NOMO-1 (cell line): Measurements from ENCODE around the gene DPF3.
"Not testable (repeated sequence)": the region's sequence is repeated elsewhere in the genome, so short reads cannot be mapped to it uniquely, and the experiment has no call there.

Experiments
- DNase-seq, 2 experiments: peaks; one replicate each; lab custom pipeline; 2025; ENCODE audit not compliant: unreplicated experiment in 2 of 2; lab: John Stamatoyannopoulos, UW

Gene DPF3

GRCh38 chr14:72776701-72777261 is 117.1 kb downstream of the DPF3 start:
- DNase-seq = no peak

GRCh38 chr14:72775923-72776554 is 117.9 kb downstream of the DPF3 start:
- DNase-seq = no peak

- no peak for DNase-seq
These were observed 118.8 kb downstream of the DPF3 start for GRCh38 chr14:72774894-72775620.

GRCh38 chr14:72774141-72774540 is 119.8 kb downstream of the DPF3 start:
- DNase-seq = no peak

DNA sequence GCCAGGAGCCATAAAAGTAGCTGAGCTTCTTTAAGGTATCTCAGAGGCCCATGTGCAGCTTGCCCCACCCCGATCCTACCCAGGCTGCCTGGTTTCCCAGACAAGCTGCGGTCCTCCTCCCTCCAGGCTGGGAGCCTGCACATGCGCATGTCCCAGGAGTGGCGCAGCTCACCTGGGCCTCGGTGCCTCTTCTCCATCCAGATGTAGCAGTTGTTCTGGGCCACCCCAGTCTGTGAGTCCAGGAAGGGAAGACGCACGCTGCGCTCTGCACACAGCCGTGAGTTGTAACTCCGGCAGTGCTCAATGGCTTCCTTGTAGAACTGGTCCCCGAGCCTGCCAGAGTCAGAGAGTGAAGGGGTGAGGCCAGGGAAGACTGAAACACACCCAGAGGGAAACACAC is 122.3 kb downstream of the DPF3 start:
- no peak for DNase-seq

DNA sequence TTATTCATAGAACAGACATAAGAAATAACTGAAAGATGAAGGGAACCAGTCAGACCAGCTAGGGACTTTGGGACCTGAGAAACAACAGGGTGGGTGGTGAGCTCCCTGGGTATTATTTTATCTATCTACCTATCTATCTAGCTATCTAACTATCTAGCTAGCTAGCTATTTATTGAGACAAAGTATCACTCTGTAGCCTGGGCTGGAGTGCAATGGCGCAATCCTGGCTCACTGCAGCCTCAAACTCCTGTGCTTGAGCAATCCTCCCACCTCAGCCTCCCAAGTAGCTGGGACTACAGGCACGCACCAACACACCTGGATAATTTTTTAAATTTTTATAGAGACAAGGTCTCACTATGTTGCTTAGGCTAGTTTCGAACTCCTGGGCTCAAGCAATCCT is 127.6 kb downstream of the DPF3 start:
- DNase-seq = no peak

DNA sequence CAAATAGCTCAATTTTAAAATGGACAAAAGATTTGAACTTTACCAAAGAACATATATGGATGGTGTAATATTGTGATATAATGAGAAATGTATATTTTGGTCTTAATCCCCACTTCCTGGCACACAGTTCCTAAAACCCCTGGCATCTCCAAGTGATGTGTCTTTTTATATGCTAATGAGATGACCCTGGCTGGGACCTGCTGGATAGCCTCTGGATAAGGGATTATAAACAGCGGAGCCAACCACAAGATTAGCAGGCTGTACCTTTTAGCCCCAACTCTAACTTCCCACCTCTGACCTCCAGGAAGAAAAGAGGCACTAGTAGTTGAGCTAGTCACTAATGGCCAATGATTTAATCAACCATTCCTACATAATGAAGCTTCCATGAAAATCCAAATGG is 130.0 kb downstream of the DPF3 start:
- DNase-seq = no peak

GRCh38 chr14:72759670-72760069 is 134.2 kb downstream of the DPF3 start:
- DNase-seq = no peak

DNA sequence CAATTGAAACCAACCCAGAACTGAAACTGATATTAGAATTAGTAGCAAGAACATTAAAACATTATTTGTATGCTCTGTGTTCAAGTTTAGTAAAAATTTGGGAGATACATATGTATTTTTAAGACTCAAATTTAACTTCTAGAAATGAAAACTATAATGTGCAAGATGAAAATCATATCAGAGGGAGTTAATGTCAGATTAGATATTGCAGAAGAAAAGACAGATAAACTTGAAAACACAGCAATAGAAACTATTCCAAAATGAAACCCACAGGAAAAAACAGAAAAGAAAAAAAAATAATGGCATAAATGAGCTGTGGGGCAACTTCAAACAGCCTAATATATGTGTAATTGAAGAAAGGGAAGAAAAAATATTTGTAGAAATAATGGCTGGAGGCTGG is 134.9 kb downstream of the DPF3 start:
- DNase-seq = no peak

DNA sequence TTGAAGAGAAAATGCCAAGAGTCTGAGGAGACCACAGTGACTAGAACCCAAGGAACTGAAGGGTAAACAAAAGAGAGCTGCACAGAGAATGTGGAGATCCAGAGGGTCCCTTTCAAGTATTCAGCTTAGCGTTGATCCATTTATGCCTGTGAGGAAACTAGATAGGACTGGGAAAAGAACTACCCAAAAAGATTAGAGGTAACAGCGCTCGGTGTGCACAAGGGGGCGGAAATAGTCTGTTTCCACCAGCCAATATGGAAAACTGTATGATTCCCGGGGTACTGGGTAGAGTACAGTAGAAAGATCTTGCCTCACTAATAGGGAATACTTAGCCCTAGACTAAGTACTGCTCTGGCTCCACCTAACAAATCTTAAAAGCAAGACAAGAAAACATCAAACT is 135.5 kb downstream of the DPF3 start:
- DNase-seq = no peak

- DNase-seq = no peak
These were observed 136.9 kb downstream of the DPF3 start for GRCh38 chr14:72756967-72757366.

- no peak for DNase-seq
These were observed 138.1 kb downstream of the DPF3 start for GRCh38 chr14:72755766-72756165.

DNA sequence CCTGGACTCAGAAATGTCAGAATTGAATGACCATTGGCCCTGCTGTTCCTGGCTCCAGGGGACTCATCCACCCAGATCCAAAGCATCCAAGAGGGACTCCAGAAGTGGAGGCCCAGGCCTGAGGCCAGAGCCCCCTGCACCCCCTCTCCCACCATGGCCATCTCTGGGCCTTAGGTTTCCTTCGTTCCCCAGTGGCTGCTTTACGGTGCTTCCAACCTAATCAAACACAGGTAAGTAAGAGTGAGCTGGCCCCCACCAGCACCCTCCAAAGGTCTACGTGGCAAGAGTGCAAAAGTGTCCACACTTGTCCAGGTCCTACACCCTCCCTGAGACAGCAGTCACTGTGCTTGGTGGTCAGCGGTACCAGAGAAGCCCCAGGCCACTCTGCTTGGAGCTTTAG is 139.0 kb downstream of the DPF3 start:
- no peak for DNase-seq

GRCh38 chr14:72753879-72754400 is 140.0 kb downstream of the DPF3 start:
- no peak for DNase-seq

GRCh38 chr14:72753044-72753710 is 140.7 kb downstream of the DPF3 start:
- DNase-seq = no peak

GRCh38 chr14:72752034-72752412 is 141.9 kb downstream of the DPF3 start:
- DNase-seq = no peak

DNA sequence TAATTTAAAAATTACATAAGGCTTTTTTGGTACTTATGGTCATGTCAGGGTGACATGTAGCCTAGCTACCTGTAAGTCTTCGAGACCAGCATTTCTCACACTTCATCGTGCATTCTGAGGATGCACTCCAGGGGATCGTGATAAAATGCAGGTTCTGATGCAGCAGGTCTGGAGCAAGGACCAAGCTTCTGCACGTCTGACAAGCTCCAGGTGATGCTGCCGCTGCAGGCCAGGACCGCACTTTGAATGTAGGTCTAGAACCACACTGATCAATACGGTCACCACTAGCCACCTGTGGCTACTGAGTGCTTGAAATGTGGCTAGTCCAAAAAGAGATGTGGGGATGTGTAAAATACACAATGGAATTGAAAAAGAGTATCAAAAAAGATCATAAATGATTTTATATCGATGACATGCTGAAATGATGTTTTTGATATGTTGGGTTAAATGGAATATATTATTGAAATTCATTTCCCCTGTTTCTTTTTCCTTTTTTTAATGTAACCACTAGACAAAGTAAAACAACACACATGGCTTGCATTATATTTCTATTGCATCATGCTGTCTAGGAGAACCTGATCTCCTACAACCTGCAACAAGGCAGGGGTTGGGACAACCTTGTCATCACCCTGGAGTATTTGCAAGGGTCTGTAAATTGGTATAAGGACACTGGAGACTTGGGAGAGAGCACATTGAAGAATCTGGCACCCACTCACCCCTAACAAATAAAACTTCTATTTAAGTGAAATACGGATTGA is 142.4 kb downstream of the DPF3 start:
- no peak for DNase-seq

- not testable (repeated sequence) for DNase-seq
These were observed 145.0 kb downstream of the DPF3 start for GRCh38 chr14:72748921-72749320.

DNA sequence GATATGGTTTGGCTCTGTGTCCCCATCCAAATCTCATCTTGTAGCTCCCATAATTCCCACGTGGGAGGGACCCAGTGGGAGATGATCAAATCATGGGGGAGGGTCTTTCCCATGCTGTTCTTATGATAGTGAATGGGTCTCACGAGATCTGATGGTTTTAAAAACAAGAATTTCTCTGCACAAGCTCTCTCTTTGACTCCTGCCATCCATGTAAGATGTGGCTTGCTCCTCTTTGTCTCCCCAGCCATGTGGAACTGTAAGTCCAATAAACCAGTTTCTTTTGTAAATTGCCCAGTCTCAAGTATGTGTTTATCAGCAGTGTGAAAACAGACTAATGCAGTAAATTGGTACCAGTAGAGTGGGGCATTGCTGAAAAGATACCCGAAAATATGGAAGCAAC is 146.2 kb downstream of the DPF3 start:
- DNase-seq = no peak

GRCh38 chr14:72745991-72746980 is 147.6 kb downstream of the DPF3 start:
- DNase-seq = no peak
